HepG2 (cell line): ENCODE data around the gene NVL.

Source experiments
- ELF1 ChIP-seq: sonication (generic); formaldehyde crosslinking; IDR thresholded peaks from 2 replicates; pipeline ENCODE4 v1.4.0; 2020; ENCODE audit warnings: missing genetic modification reagents
- EP300 ChIP-seq, 3 experiments: sonication (generic) in 1 of 3; formaldehyde crosslinking in 1 of 3; IDR thresholded peaks; 2 replicates each; pipeline versions ENCODE4 v1.5.1 to v1.6.1; 2011 to 2020; ENCODE audit warnings: low read depth in 2 of 3, low read length in 2 of 3, borderline replicate concordance in 1 of 3, improper control_type of control experiment in 1 of 3, mild to moderate bottlenecking in 1 of 3, missing genetic modification reagents in 1 of 3, moderate library complexity in 1 of 3
- EZH2 ChIP-seq: conservative IDR thresholded peaks from 2 replicates; pipeline ENCODE4 v1.6.1; 2012; ENCODE audit warnings: mild to moderate bottlenecking, low read depth, low read length, moderate library complexity
- HNRNPL ChIP-seq: fragments of 200-400 bp; formaldehyde crosslinking; IDR thresholded peaks from 2 replicates; pipeline ENCODE4 v1.6.1; 2017; ENCODE audit warnings: mild to moderate bottlenecking, low read depth, low read length
- HOXD1 ChIP-seq: sonication (generic); formaldehyde crosslinking; IDR thresholded peaks from 2 replicates; pipeline ENCODE4 v1.5.0; 2020; ENCODE audit warnings: missing genetic modification reagents
- MXI1 ChIP-seq: IDR thresholded peaks from 3 replicates; pipeline ENCODE4 v1.6.1; 2012; ENCODE audit warnings: low read depth, low read length, inconsistent platforms, borderline replicate concordance
- PHF20 ChIP-seq: sonication (generic); formaldehyde crosslinking; IDR thresholded peaks from 2 replicates; pipeline ENCODE4 v1.5.0; 2020; ENCODE audit warnings: mild to moderate bottlenecking, missing genetic modification reagents
- TCF7L2 ChIP-seq: IDR thresholded peaks from 2 replicates; pipeline ENCODE4 v1.6.1; 2011; ENCODE audit warnings: mild to moderate bottlenecking, low read depth, low read length, moderate library complexity
- ZBTB42 ChIP-seq: sonication (generic); formaldehyde crosslinking; IDR thresholded peaks from 2 replicates; pipeline ENCODE4 v1.5.0; 2020; ENCODE audit warnings: mild to moderate bottlenecking, missing genetic modification reagents
- ZFX ChIP-seq: sonication (generic); formaldehyde crosslinking; IDR thresholded peaks from 2 replicates; pipeline ENCODE4 v1.4.0; 2020; ENCODE audit warnings: mild to moderate bottlenecking, low read depth, missing genetic modification reagents, moderate library complexity
- TF ChIP-seq, protein P1 (sequence below): sonication (generic); formaldehyde crosslinking; IDR thresholded peaks from 2 replicates; pipeline ENCODE4 v1.8.1; 2023; ENCODE audit warnings: missing genetic modification reagents, inconsistent platforms, borderline replicate concordance
- TF ChIP-seq, protein P2 (sequence below): sonication (generic); formaldehyde crosslinking; IDR thresholded peaks from 2 replicates; pipeline ENCODE4 v1.5.0; 2020; ENCODE audit warnings: mild to moderate bottlenecking, missing genetic modification reagents, moderate library complexity

DNA sequence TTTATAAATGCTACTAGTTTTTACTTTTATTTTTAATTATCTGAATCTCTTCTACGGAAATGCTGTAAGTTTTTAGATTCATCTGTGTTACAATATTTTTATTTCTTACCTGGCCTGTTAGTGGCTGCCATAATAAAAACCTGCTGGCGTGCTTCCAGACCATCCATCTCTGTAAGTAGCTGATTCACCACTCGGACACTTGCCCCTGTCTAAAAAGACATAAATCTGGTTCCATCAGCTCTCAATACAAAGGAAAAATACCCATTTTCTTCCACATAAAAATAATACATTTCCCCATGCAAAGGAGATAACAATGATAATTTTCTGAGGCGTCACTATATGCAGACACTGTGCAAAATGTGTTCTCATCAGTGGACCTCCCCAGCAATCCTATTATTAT lies 62.0 kb downstream of the NVL start:
- TF ChIP-seq ZFX (CRISPR knock-in tag) (no peak), EP300 (IDR thresholded peaks at IDR 0.05; ENCODE audit: low read depth in 2 of 2, low read length in 2 of 2) (no peak), EP300 (CRISPR knock-in tag; IDR thresholded peaks at IDR 0.05; ENCODE audit: borderline replicate concordance) (no peak), PHF20 (CRISPR knock-in tag) (no peak), ELF1 (CRISPR knock-in tag) (no peak), HOXD1 (no peak), EZH2 (no peak), HNRNPL (no peak), ZBTB42 (no peak), MXI1 (no peak), TCF7L2 (no peak)
- TF ChIP-seq, protein P1, sequence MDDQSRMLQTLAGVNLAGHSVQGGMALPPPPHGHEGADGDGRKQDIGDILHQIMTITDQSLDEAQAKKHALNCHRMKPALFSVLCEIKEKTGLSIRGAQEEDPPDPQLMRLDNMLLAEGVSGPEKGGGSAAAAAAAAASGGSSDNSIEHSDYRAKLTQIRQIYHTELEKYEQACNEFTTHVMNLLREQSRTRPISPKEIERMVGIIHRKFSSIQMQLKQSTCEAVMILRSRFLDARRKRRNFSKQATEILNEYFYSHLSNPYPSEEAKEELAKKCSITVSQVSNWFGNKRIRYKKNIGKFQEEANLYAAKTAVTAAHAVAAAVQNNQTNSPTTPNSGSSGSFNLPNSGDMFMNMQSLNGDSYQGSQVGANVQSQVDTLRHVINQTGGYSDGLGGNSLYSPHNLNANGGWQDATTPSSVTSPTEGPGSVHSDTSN (CRISPR knock-in tag), result no peak
- TF ChIP-seq, protein P2, sequence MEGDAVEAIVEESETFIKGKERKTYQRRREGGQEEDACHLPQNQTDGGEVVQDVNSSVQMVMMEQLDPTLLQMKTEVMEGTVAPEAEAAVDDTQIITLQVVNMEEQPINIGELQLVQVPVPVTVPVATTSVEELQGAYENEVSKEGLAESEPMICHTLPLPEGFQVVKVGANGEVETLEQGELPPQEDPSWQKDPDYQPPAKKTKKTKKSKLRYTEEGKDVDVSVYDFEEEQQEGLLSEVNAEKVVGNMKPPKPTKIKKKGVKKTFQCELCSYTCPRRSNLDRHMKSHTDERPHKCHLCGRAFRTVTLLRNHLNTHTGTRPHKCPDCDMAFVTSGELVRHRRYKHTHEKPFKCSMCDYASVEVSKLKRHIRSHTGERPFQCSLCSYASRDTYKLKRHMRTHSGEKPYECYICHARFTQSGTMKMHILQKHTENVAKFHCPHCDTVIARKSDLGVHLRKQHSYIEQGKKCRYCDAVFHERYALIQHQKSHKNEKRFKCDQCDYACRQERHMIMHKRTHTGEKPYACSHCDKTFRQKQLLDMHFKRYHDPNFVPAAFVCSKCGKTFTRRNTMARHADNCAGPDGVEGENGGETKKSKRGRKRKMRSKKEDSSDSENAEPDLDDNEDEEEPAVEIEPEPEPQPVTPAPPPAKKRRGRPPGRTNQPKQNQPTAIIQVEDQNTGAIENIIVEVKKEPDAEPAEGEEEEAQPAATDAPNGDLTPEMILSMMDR (CRISPR knock-in tag), result no peak
